Liver (tissue), 3 donors: ENCODE data around the gene TXNDC8.

Source experiments
- JUND ChIP-seq, 2 donors: IDR thresholded peaks; 2 replicates each; pipeline ENCODE4 v1.6.1; 2016; ENCODE audit warnings: antibody characterized with exemption in 2 of 2
- RAD21 ChIP-seq, 2 donors: IDR thresholded peaks; 2 replicates each; pipeline ENCODE4 v1.6.1; 2016; ENCODE audit warnings: antibody characterized with exemption in 2 of 2, mild to moderate bottlenecking in 2 of 2
- RXRA ChIP-seq, 2 donors: IDR thresholded peaks; 2 replicates each; pipeline ENCODE4 v1.6.1; 2017 to 2018; ENCODE audit warnings: antibody characterized with exemption in 2 of 2, mild to moderate bottlenecking in 1 of 2
- SP1 ChIP-seq: IDR thresholded peaks from 2 replicates; pipeline ENCODE4 v1.6.1; 2018; ENCODE audit warnings: antibody characterized with exemption, mild to moderate bottlenecking
- YY1 ChIP-seq: IDR thresholded peaks from 2 replicates; pipeline ENCODE4 v1.6.1; 2016; ENCODE audit warnings: antibody characterized with exemption, mild to moderate bottlenecking
- ZBTB33 ChIP-seq: IDR thresholded peaks from 2 replicates; pipeline ENCODE4 v1.6.1; 2016; ENCODE audit warnings: antibody characterized with exemption
- TF ChIP-seq, protein P1 (sequence below): fragments of 150-350 bp; IDR thresholded peaks from 2 replicates; pipeline ENCODE4 v1.5.1; 2017; ENCODE audit warnings: improper control_type of control experiment, low read depth, low read length; ENCODE audit not compliant: missing input control
- TF ChIP-seq, protein P2 (sequence below): IDR thresholded peaks from 2 replicates; pipeline ENCODE4 v1.6.1; 2016; ENCODE audit warnings: antibody characterized with exemption, mild to moderate bottlenecking
- TF ChIP-seq, protein P3 (sequence below): IDR thresholded peaks from 2 replicates; pipeline ENCODE4 v1.6.1; 2016; ENCODE audit warnings: antibody characterized with exemption
- donor health status: healthy.
- donor health status: healthy.

- TF ChIP-seq JUND (IDR thresholded peaks at IDR 0.05) (no peak), YY1 (no peak), RAD21 (IDR thresholded peaks at IDR 0.05) (peak; percentile 72 to 83), RXRA (IDR thresholded peaks at IDR 0.05) (no peak), SP1 (no peak), ZBTB33 (no peak)
- TF ChIP-seq, protein P1, sequence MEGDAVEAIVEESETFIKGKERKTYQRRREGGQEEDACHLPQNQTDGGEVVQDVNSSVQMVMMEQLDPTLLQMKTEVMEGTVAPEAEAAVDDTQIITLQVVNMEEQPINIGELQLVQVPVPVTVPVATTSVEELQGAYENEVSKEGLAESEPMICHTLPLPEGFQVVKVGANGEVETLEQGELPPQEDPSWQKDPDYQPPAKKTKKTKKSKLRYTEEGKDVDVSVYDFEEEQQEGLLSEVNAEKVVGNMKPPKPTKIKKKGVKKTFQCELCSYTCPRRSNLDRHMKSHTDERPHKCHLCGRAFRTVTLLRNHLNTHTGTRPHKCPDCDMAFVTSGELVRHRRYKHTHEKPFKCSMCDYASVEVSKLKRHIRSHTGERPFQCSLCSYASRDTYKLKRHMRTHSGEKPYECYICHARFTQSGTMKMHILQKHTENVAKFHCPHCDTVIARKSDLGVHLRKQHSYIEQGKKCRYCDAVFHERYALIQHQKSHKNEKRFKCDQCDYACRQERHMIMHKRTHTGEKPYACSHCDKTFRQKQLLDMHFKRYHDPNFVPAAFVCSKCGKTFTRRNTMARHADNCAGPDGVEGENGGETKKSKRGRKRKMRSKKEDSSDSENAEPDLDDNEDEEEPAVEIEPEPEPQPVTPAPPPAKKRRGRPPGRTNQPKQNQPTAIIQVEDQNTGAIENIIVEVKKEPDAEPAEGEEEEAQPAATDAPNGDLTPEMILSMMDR: peak; percentile 32
- TF ChIP-seq, protein P2, sequence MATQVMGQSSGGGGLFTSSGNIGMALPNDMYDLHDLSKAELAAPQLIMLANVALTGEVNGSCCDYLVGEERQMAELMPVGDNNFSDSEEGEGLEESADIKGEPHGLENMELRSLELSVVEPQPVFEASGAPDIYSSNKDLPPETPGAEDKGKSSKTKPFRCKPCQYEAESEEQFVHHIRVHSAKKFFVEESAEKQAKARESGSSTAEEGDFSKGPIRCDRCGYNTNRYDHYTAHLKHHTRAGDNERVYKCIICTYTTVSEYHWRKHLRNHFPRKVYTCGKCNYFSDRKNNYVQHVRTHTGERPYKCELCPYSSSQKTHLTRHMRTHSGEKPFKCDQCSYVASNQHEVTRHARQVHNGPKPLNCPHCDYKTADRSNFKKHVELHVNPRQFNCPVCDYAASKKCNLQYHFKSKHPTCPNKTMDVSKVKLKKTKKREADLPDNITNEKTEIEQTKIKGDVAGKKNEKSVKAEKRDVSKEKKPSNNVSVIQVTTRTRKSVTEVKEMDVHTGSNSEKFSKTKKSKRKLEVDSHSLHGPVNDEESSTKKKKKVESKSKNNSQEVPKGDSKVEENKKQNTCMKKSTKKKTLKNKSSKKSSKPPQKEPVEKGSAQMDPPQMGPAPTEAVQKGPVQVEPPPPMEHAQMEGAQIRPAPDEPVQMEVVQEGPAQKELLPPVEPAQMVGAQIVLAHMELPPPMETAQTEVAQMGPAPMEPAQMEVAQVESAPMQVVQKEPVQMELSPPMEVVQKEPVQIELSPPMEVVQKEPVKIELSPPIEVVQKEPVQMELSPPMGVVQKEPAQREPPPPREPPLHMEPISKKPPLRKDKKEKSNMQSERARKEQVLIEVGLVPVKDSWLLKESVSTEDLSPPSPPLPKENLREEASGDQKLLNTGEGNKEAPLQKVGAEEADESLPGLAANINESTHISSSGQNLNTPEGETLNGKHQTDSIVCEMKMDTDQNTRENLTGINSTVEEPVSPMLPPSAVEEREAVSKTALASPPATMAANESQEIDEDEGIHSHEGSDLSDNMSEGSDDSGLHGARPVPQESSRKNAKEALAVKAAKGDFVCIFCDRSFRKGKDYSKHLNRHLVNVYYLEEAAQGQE: no peak
- TF ChIP-seq, protein P3, sequence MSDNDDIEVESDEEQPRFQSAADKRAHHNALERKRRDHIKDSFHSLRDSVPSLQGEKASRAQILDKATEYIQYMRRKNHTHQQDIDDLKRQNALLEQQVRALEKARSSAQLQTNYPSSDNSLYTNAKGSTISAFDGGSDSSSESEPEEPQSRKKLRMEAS: no peak
These were observed 2.6 kb upstream of the TXNDC8 start for GRCh38 chr9:110340306-110340705.
